ENCODE results near the gene C2orf76. TPM values are rescaled to one million over a fixed set of nuclear protein-coding genes. Genes with fewer than 3 reads are reported as not detected.
"Not testable (repeated sequence)": the region's sequence is repeated elsewhere in the genome, so short reads cannot be mapped to it uniquely, and the experiment has no call there.

Gene C2orf76
- total RNA-seq, 1 donor from 2014 or later: 10.3 TPM

DNA sequence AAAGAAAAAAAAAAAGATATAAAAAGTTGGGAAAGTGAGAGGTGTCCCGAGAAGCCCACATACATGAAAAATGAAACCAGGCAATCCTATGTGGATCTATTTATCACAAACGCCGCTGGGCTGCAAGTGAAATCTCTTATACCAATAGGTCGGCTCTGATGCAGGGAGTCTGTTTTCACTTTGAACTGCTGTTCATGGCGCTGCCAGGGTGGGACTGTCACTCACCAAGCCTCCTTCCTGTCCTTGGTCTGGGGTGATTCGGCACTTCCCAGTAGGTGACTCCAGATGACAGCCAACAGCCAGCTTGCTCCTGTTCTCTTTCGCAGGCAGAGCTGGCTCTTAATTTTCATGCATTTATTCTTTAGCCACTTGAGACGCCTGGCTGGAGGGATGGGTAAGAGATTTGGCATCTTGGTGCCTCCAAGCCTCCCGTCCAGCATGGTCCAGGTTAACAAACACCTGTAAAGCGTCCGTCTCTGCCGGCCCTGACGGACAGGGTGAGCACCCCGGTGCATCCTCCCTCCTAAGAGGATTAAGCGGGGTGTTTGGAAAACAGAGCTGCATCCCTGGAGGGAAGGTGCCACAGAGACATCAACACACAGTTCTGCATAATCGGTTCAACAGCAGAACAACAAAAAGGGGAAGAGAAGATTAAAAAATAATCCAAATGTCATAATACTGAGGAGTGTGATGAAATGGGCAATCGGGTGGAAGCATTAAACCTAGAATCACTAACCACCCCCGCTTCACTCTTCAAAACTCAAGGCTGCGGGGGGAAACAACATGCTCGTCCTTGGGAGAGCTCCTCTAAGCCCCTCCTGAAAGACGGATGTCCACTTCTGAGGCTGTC lies 84.3 kb downstream of the C2orf76 start:
- no peak overlapping the region for H3K27ac Mint-ChIP-seq
- no peak overlapping the region for H3K4me3 Mint-ChIP-seq
- DNase-seq (ENCODE audit: low spot score): no peak
- intact Hi-C loops (cut with micrococcal nuclease): no loop called here
- peaks cover 2% of the 10 kb centered on the region for H3K27me3 Mint-ChIP-seq (ENCODE audit: insufficient read depth)
- H3K36me3 Mint-ChIP-seq (ENCODE audit: low read depth): no peaks in the 10 kb centered on the region
- no peaks in the 10 kb centered on the region for H3K9me3 Mint-ChIP-seq
- no peaks in the 10 kb centered on the region for H3K4me1 Mint-ChIP-seq (ENCODE audit: low read depth)

DNA sequence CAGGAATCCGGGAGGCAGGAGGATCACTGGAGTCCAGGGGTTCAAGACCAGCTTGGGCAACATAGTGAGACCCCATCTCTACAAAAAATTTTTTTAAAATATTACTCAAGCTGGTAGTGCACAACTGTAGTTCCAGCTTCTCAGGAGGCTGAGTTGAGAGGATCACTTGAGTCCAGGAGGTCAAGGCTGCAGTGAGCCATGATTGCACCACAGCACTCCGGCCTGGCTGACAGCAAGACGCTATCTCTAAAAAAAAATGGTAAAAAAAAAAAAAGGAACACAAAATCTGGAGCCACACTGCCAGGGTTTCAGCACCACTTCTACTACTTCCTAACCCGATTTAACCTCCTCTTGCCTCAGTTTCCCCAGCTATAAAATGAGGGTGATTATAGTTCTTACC lies 86.0 kb downstream of the C2orf76 start:
- intact Hi-C loops (cut with micrococcal nuclease): no loop called here
- Mint-ChIP-seq H3K4me1 (ENCODE audit: low read depth) (no peaks in the 10 kb centered on the region), H3K36me3 (ENCODE audit: low read depth) (no peaks in the 10 kb centered on the region), H3K27me3 (ENCODE audit: insufficient read depth) (peaks cover 2% of the 10 kb centered on the region), H3K4me3 (no peak overlapping the region), H3K9me3 (no peaks in the 10 kb centered on the region), H3K27ac (no peak overlapping the region)
- no peak for DNase-seq (ENCODE audit: low spot score)

DNA sequence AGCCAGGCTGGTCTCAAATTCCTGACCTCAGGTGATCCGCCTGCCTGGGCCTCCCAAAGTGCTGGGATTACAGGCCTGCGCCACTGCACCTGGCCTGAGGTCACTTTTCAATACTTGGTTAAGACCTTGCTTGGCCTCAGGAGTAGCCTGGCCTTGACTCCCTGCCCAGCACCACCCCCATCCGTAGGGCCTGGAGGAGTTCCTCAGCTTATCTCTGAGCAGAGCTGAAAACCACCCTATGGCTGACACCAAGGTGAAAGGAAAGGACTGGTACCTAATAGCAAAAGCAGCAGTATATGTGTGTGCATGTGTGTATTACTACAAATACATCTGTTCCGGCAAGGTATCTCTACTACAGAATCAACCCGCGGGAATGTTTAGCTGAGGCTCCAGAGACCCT lies 87.0 kb downstream of the C2orf76 start:
- no peak overlapping the region for H3K27ac Mint-ChIP-seq
- peaks cover 2% of the 10 kb centered on the region for H3K27me3 Mint-ChIP-seq (ENCODE audit: insufficient read depth)
- no peak for DNase-seq (ENCODE audit: low spot score)
- no peak overlapping the region for H3K4me3 Mint-ChIP-seq
- H3K36me3 Mint-ChIP-seq (ENCODE audit: low read depth): no peaks in the 10 kb centered on the region
- H3K9me3 Mint-ChIP-seq: no peaks in the 10 kb centered on the region
- intact Hi-C loops (cut with micrococcal nuclease): no loop called here
- no peaks in the 10 kb centered on the region for H3K4me1 Mint-ChIP-seq (ENCODE audit: low read depth)

DNA sequence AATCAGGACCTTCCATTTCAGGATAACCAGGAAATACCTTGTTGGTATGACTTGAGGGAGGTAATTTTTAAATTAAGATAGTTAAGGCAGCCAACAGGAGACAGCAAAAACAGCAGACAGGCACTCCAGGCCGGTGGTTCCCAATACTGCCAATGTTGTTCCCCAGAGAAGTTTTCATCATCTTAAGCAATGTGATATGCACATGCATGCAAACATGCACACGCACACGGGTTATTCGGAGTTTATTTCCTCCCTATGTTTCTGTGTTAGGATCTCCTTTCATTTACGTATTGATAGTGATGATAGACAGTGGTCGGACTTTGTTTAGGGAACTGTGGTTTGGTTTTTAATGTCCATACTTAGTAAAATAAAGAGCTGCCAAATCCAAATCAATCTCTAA lies 87.7 kb downstream of the C2orf76 start:
- Mint-ChIP-seq H3K27ac (no peak overlapping the region), H3K4me3 (no peak overlapping the region), H3K27me3 (ENCODE audit: insufficient read depth) (peaks cover 3% of the 10 kb centered on the region), H3K36me3 (ENCODE audit: low read depth) (no peaks in the 10 kb centered on the region), H3K4me1 (ENCODE audit: low read depth) (no peaks in the 10 kb centered on the region), H3K9me3 (no peaks in the 10 kb centered on the region)
- DNase-seq (ENCODE audit: low spot score): no peak
- intact Hi-C loops (cut with micrococcal nuclease): no loop called here

DNA sequence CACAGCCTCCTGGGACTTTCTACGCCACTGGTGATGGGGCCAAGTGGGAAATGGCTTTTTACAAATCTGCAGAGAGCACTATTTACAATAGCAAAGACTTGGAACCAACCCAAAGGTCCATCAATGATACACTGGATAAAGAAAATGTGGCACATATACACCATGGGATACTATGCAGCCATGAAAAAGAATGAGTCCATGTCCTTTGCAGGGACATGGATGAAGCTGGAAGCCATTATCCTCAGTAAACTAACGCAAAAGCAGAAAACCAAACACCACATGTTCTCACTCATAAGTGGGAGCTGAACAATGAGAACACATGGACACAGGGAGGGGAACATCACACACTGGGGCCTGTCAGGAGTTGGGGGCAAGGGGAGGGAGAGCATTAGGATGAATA lies 88.2 kb downstream of the C2orf76 start:
- H3K4me1 Mint-ChIP-seq (ENCODE audit: low read depth); intact Hi-C loops (cut with micrococcal nuclease); H3K27me3 Mint-ChIP-seq (ENCODE audit: insufficient read depth); H3K4me3 Mint-ChIP-seq; H3K36me3 Mint-ChIP-seq (ENCODE audit: low read depth); H3K27ac Mint-ChIP-seq; DNase-seq (ENCODE audit: low spot score); H3K9me3 Mint-ChIP-seq: not testable (repeated sequence)

DNA sequence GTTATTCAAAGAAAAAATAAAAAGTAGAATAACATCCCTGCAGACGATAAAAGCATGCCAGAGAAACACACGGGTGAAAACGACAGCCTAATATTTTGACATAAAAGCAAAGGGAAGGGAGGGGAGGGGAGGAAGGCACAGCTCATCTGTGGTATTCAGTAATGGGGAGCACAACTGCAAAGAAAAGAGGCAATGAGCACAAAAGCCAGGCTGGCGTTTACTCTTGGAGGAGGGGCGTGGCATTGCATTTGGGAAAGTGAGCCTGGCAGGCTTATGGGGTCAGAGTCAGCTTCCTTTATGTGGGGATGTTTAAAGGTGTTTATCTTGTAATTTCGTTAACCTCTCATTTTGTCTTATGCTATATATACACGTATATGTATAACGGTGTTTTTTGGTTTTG lies 89.8 kb downstream of the C2orf76 start:
- Mint-ChIP-seq H3K27me3 (ENCODE audit: insufficient read depth) (peaks cover 3% of the 10 kb centered on the region), H3K4me3 (no peak overlapping the region), H3K36me3 (ENCODE audit: low read depth) (no peaks in the 10 kb centered on the region), H3K4me1 (ENCODE audit: low read depth) (no peaks in the 10 kb centered on the region), H3K9me3 (no peaks in the 10 kb centered on the region), H3K27ac (no peak overlapping the region)
- no peak for DNase-seq (ENCODE audit: low spot score)
- intact Hi-C loops (cut with micrococcal nuclease): no loop called here

DNA sequence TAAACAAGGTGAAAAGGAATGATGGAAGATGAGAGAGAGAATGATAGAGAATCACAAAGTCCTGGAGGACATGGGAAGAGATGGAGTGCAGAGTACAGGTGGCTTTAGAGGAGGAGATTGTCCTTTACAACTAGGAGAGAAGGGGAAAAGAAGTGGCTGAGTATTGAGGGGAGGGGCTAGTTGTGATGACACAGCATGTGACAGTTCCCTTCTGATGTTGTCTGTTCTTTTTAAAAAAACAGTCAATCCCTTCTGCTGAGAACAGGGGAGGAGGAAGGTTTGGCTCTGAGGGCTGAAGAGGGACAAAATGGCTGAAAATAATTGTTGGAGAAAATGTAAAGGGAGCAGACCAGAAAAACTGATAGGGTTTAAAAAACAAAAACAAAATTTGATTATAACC lies 99.0 kb downstream of the C2orf76 start:
- no peak overlapping the region for H3K27ac Mint-ChIP-seq
- peaks cover 8% of the 10 kb centered on the region for H3K27me3 Mint-ChIP-seq (ENCODE audit: insufficient read depth)
- no peak for DNase-seq (ENCODE audit: low spot score)
- H3K9me3 Mint-ChIP-seq: no peaks in the 10 kb centered on the region
- no peaks in the 10 kb centered on the region for H3K36me3 Mint-ChIP-seq (ENCODE audit: low read depth)
- no peaks in the 10 kb centered on the region for H3K4me1 Mint-ChIP-seq (ENCODE audit: low read depth)
- intact Hi-C loops (cut with micrococcal nuclease): loop anchor here (10.0 kb wide), 1 partner anchor 383 kb away; no protein-coding TSS in a partner anchor
- H3K4me3 Mint-ChIP-seq: no peak overlapping the region

DNA sequence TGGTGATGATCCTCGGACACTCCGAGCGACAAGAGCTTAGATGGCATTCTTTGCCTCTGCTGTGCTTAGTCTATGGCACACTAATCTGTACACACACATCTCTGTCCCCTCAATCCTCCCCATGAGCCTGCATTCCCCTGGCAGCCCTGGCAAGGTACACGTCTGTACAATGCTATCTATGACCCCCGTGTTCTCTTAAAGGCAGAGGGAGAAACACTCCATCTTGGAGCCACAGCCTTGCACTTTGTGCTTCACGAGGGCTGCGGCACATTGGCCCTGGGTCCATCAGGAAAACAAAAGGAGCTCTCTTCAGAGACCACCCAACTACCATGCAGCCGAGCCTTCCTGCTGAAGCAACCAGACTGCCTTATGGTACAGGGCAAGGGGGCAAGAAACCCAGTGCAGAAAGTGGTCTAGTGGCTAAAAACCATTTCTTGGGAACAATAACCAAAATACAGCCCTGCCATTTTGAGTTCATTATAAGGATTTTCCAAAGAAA lies 100.5 kb downstream of the C2orf76 start:
- intact Hi-C loops (cut with micrococcal nuclease): loop anchor here (10.0 kb wide), 1 partner anchor 381 kb away; no protein-coding TSS in a partner anchor
- no peaks in the 10 kb centered on the region for H3K36me3 Mint-ChIP-seq (ENCODE audit: low read depth)
- no peak overlapping the region for H3K27ac Mint-ChIP-seq
- peaks cover 8% of the 10 kb centered on the region for H3K27me3 Mint-ChIP-seq (ENCODE audit: insufficient read depth)
- no peaks in the 10 kb centered on the region for H3K9me3 Mint-ChIP-seq
- no peak for DNase-seq (ENCODE audit: low spot score)
- H3K4me1 Mint-ChIP-seq (ENCODE audit: low read depth): no peaks in the 10 kb centered on the region
- H3K4me3 Mint-ChIP-seq: no peak overlapping the region

DNA sequence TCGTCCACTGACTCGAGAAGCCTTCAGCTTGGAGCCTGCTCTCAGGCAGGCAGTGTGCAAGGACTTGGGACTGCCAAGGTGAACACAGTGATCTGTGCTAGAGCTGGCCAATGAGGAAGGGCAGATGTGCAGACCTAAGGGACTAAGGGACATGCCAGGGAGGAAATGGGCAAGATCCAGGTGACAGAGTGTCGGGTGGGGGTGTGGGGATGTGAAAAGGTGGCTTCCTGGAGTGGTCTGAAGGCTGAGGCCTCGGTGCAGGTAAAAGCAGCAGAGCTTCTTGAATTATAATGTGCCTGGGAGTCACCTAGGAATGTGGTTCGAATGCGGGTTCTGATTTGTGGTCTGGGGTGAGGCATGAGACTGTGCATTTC lies 101.0 kb downstream of the C2orf76 start:
- H3K9me3 Mint-ChIP-seq: no peaks in the 10 kb centered on the region
- intact Hi-C loops (cut with micrococcal nuclease): loop anchor here (10.0 kb wide), 1 partner anchor 381 kb away; no protein-coding TSS in a partner anchor

DNA sequence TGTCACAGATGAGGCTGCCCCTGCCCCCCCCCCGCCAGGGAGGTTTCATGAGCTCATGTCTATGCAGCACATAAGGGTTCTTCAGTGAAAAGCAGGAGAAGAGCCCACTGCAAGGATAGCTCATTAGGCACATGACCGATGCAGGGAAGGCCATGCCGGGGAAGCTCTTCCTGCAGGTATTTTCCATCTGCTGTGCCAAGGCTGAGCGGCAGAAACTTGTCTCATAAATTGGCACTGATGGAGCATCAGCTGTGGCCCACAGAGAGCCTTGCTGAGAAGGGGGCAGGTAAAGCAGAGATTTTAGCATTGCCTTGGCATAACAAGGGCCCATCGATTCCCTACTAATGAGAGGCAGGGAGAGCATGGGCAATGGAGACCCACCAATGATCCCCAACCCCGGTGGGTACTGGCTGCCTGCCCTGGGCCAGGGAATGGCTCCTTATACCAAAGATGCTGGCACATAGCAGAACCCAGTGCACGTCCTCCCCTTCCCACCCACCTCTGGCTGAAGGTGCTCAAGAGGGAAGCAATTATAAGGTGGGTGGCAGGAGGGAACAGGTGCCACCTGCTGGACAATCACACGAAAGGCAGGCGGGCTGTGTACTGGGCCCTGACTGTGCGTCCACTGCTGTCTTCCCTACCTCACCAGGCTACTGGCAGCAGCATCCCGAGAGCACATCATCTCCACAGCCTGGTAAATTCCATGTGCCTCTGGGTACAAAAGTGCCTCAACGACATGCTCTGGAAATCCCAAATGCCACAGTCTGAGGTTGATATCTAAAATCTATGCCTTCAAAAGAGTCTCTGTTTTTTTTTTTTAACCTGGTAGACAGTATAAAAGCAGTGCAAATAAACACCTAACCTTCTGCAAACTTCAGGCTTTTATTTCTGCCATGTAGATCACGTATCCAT lies 101.6 kb downstream of the C2orf76 start:
- Mint-ChIP-seq H3K4me3 (no peak overlapping the region), H3K4me1 (ENCODE audit: low read depth) (no peaks in the 10 kb centered on the region), H3K27me3 (ENCODE audit: insufficient read depth) (peaks cover 8% of the 10 kb centered on the region), H3K9me3 (no peaks in the 10 kb centered on the region), H3K36me3 (ENCODE audit: low read depth) (no peaks in the 10 kb centered on the region), H3K27ac (no peak overlapping the region)
- DNase-seq (ENCODE audit: low spot score): peak; percentile 4
- intact Hi-C loops (cut with micrococcal nuclease): loop anchor here (10.0 kb wide), 1 partner anchor 380 kb away; no protein-coding TSS in a partner anchor

More for the DNA sequence above, 101.0 kb downstream of the C2orf76 start:
- Mint-ChIP-seq H3K36me3 (ENCODE audit: low read depth) (no peaks in the 10 kb centered on the region), H3K27me3 (ENCODE audit: insufficient read depth) (peaks cover 8% of the 10 kb centered on the region), H3K4me1 (ENCODE audit: low read depth) (no peaks in the 10 kb centered on the region), H3K27ac (no peak overlapping the region), H3K4me3 (no peak overlapping the region)
- DNase-seq (ENCODE audit: low spot score): no peak

DNA sequence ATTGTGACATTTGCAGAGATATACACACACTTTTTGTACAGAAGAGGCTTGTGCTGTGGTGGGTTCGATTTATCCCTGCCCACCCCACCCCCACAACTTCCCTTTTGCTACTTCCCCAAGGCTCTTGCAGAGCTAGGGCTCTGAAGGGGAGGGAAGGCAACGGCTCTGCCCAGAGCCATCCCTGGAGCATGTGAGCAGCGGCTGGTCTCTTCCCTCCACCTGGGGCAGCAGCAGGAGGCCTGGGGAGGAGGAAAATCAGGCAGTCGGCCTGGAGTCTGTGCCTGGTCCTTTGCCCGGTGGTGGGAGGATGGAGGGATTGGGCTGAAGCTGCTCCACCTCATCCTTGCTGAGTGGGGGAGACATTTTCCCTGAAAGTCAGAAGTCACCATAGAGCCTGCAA lies 103.0 kb downstream of the C2orf76 start:
- H3K27me3 Mint-ChIP-seq (ENCODE audit: insufficient read depth): peaks cover 8% of the 10 kb centered on the region
- H3K36me3 Mint-ChIP-seq (ENCODE audit: low read depth): no peaks in the 10 kb centered on the region
- intact Hi-C loops (cut with micrococcal nuclease): loop anchor here (10.0 kb wide), 1 partner anchor 379 kb away; no protein-coding TSS in a partner anchor
- H3K4me3 Mint-ChIP-seq: no peak overlapping the region
- H3K9me3 Mint-ChIP-seq: no peaks in the 10 kb centered on the region
- H3K27ac Mint-ChIP-seq: no peak overlapping the region
- DNase-seq (ENCODE audit: low spot score): no peak
- H3K4me1 Mint-ChIP-seq (ENCODE audit: low read depth): no peaks in the 10 kb centered on the region

DNA sequence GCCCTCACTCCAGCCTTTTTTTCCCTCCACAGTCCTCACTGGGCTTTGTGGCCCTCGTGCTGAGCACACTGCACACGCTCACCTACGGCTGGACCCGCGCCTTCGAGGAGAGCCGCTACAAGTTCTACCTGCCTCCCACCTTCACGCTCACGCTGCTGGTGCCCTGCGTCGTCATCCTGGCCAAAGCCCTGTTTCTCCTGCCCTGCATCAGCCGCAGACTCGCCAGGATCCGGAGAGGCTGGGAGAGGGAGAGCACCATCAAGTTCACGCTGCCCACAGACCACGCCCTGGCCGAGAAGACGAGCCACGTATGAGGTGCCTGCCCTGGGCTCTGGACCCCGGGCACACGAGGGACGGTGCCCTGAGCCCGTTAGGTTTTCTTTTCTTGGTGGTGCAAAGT lies 103.6 kb downstream of the C2orf76 start:
- no peak for DNase-seq (ENCODE audit: low spot score)
- intact Hi-C loops (cut with micrococcal nuclease): loop anchor here (10.0 kb wide), 1 partner anchor 378 kb away; no protein-coding TSS in a partner anchor
- Mint-ChIP-seq H3K27ac (no peak overlapping the region), H3K9me3 (no peaks in the 10 kb centered on the region), H3K4me3 (no peak overlapping the region), H3K4me1 (ENCODE audit: low read depth) (no peaks in the 10 kb centered on the region), H3K27me3 (ENCODE audit: insufficient read depth) (peaks cover 8% of the 10 kb centered on the region), H3K36me3 (ENCODE audit: low read depth) (no peaks in the 10 kb centered on the region)

All from activated T-helper 1 cell treated with anti-CD3 and anti-CD28 coated beads, Interleukin-12 subunit alpha, Interleukin-12 subunit beta, Interleukin-2, Interleukin-4 antibody, amounts not matched to agents 30 ng/mL and 10 ng/mL and 1 ng/mL, durations not matched to agents 14 hours and 24 hours and 36 hours (primary cell).